T-helper 2 cell treated with Interferon-gamma antibody and Interleukin-4, amounts not matched to agents 5 μg/mL and 100 μg/mL, for 36 hours (primary cell): ENCODE measurements around the gene SEBOX.

Experiments
- DNase-seq: peaks from one replicate; pipeline ENCODE4 v3.0.0; 2021; ENCODE audit warnings: low spot score
- H3K27ac Mint-ChIP-seq: one replicate; pipeline ENCODE4 v1.8.0; 2021; ENCODE audit warnings: mild to moderate bottlenecking, mixed read lengths
- H3K27me3 Mint-ChIP-seq: one replicate; pipeline ENCODE4 v1.8.0; 2021; ENCODE audit warnings: low read depth, mixed read lengths
- H3K36me3 Mint-ChIP-seq: one replicate; pipeline ENCODE4 v1.8.0; 2021; ENCODE audit warnings: low read depth, mixed read lengths
- H3K4me1 Mint-ChIP-seq: one replicate; pipeline ENCODE4 v1.8.0; 2021; ENCODE audit warnings: low read depth, mixed read lengths
- H3K4me3 Mint-ChIP-seq: one replicate; pipeline ENCODE4 v1.8.0; 2022; ENCODE audit warnings: mild to moderate bottlenecking, moderate library complexity, mixed read lengths
- H3K9me3 Mint-ChIP-seq: one replicate; pipeline ENCODE4 v1.8.0; 2021; ENCODE audit warnings: mixed read lengths

SEBOX gene

DNA sequence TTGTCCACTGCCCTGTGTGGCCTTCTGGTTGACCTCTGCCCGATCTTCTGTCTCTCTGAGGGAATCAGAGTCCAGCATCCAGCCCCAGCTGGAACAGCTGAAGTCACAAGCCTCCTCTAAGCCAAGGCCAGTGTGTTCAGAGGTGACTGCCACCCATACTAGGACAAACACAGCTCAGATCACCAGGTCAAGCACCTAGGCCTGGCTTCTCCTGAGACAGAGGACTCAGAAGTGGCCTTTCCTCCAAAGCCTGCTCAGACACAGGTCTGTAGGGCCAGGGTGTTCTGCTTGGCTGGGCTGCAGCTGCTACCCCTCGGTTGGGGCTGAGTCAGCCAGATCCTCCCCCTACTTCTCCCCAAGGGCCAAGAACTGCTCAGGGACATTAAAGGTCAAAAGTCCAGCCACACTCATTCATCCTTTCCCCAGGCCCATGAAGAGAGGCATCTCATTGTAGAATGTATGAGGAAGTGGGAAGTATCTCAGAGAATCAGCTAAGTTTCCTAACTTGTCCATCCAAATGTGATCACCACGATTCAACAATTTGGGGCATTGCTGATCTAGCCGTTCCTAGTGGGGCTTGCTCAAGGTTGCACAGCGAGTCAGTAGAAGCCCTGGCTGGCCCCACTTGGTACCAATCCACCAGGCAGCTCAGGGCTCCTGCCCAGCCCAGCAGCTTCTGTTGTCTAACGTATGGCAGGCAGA is 33.4 kb upstream of the SEBOX start:
- no peaks in the 10 kb centered on the region for H3K9me3 Mint-ChIP-seq
- no peaks in the 10 kb centered on the region for H3K27me3 Mint-ChIP-seq
- DNase-seq = no peak
- peak overlapping the region; percentile 45 for H3K27ac Mint-ChIP-seq
- peaks cover 4% of the 10 kb centered on the region for H3K36me3 Mint-ChIP-seq
- no peak overlapping the region for H3K4me3 Mint-ChIP-seq
- no peaks in the 10 kb centered on the region for H3K4me1 Mint-ChIP-seq

DNA sequence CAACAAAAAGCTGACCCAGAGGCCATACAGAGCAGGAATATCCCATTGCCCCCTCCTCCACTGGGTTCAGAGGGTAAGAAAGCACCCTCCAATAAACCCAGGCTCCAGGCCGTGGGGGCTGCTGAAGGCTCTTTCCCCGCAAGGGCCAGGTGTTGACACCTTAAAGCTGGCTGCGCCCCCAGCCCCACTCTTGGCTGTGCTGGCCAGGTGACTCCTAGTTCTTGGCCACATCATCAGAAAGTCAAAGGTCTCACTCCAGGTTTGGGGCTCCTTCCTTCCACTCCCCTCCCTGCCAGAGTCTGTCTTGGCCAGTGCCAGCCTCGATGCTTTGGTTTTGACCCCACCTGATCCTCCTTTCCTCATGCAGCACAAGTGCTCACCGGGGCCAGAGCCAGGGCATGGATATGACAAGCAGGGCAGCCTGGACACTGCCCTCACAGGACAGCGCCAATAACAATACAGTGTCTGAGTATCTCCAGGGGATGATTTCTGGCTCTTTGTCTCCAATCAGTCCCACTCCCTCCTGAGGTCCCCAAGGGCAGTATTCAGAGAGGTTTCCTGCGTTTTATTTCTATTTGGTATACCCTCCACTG is 32.8 kb upstream of the SEBOX start:
- H3K9me3 Mint-ChIP-seq = no peaks in the 10 kb centered on the region
- H3K4me3 Mint-ChIP-seq = no peak overlapping the region
- no peaks in the 10 kb centered on the region for H3K27me3 Mint-ChIP-seq
- no peaks in the 10 kb centered on the region for H3K4me1 Mint-ChIP-seq
- peaks cover 4% of the 10 kb centered on the region for H3K36me3 Mint-ChIP-seq
- DNase-seq = no peak
- H3K27ac Mint-ChIP-seq = peak overlapping the region; percentile 45

DNA sequence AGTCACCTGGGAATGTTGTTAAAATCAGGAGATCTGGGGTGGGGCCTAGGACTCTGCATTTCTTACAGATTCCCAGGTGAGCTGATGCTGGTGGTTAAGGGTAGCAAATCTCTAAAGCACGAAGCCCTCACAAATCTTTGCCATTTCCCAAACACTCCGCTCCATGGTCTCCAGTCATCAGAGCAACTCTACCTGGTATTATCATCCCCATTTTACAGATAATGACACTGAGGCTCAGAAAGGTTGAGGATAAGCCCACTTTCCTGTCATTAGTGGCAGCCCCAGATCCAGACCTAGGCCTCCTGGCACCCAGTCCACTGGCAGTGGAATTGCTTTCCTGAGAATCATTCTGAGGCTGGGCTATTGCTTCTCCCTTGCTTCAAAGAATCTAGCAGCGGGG is 32.3 kb upstream of the SEBOX start:
- Mint-ChIP-seq H3K9me3 (no peaks in the 10 kb centered on the region), H3K4me3 (no peak overlapping the region), H3K36me3 (peaks cover 4% of the 10 kb centered on the region), H3K27me3 (no peaks in the 10 kb centered on the region), H3K4me1 (no peaks in the 10 kb centered on the region), H3K27ac (no peak overlapping the region)
- no peak for DNase-seq

GRCh38 chr17:28396635-28397239 is 31.7 kb upstream of the SEBOX start:
- no peaks in the 10 kb centered on the region for H3K9me3 Mint-ChIP-seq
- no peak for DNase-seq
- no peaks in the 10 kb centered on the region for H3K4me1 Mint-ChIP-seq
- peaks cover 4% of the 10 kb centered on the region for H3K36me3 Mint-ChIP-seq
- H3K27ac Mint-ChIP-seq = no peak overlapping the region
- no peak overlapping the region for H3K4me3 Mint-ChIP-seq
- no peaks in the 10 kb centered on the region for H3K27me3 Mint-ChIP-seq

DNA sequence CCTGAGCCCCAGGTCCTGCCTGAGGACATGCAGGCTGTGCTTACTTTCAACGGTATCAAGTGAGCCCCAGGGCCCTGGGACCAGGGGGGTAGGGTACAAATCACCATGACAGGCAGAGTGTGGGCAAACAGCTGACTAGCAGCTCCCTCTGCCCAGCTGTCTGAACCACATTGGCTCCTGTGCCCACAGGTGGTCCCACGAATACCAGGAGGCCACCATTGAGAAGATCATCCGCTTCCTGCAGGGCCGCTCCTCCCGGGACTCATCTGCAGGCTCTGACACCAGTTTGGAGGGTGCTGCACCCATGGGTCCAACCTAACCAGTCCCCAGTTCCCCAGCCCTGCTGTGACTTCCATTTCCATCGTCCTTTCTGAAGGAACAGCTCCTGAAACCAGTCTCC is 31.0 kb upstream of the SEBOX start:
- H3K9me3 Mint-ChIP-seq = no peaks in the 10 kb centered on the region
- no peak overlapping the region for H3K4me3 Mint-ChIP-seq
- no peak for DNase-seq
- peaks cover 7% of the 10 kb centered on the region for H3K36me3 Mint-ChIP-seq
- no peak overlapping the region for H3K27ac Mint-ChIP-seq
- H3K27me3 Mint-ChIP-seq = no peaks in the 10 kb centered on the region
- H3K4me1 Mint-ChIP-seq = no peaks in the 10 kb centered on the region

DNA sequence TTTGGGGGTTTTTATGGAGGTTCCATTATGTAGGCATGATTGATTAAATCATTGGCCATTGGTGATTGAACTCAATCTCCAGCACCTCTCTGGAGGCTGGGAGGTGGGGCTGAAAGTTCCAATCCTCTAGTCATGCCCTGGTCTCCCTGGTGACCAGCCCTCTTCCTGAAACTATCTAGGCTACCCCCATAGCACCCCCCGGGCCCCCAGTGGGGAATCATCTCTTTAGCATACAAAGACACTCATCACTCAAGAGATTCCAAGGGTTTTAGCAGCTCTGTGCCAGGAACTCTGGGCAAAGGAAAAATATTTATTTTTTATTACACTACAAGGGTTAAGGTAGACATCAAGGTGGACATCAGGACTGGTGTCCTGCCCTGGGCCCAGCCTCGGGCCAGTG is 30.4 kb upstream of the SEBOX start:
- peaks cover 8% of the 10 kb centered on the region for H3K36me3 Mint-ChIP-seq
- no peaks in the 10 kb centered on the region for H3K9me3 Mint-ChIP-seq
- no peak overlapping the region for H3K4me3 Mint-ChIP-seq

GRCh38 chr17:28394337-28395116 is 29.5 kb upstream of the SEBOX start:
- no peaks in the 10 kb centered on the region for H3K9me3 Mint-ChIP-seq
- no peaks in the 10 kb centered on the region for H3K27me3 Mint-ChIP-seq
- DNase-seq = no peak
- H3K4me3 Mint-ChIP-seq = no peak overlapping the region
- no peak overlapping the region for H3K27ac Mint-ChIP-seq
- H3K36me3 Mint-ChIP-seq = peaks cover 16% of the 10 kb centered on the region
- no peaks in the 10 kb centered on the region for H3K4me1 Mint-ChIP-seq

More for the DNA sequence above, 30.4 kb upstream of the SEBOX start:
- Mint-ChIP-seq H3K27ac (no peak overlapping the region), H3K4me1 (no peaks in the 10 kb centered on the region), H3K27me3 (no peaks in the 10 kb centered on the region)
- DNase-seq = no peak

DNA sequence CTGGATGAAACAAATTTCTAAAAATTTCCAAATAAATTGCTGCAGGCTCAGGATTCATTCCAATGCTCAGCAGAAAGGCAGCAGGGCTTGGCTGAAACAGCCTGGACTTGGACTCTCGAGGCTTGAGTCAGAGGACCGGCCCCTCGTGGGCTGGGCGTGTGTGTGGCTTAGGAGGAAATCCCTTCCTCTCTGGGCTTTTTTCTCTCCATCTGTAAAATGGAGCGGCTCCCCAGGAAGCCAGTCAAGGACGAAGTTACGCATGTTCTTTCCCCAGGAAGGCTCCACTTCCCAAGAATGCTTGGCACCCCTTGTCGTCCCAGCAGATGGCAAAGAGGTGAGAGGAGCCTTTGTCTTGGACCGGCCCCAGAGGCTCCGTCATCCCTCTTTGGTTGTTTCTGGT is 27.5 kb upstream of the SEBOX start:
- DNase-seq = no peak
- H3K9me3 Mint-ChIP-seq = no peaks in the 10 kb centered on the region
- H3K27ac Mint-ChIP-seq = no peak overlapping the region
- no peak overlapping the region for H3K4me3 Mint-ChIP-seq
- no peaks in the 10 kb centered on the region for H3K27me3 Mint-ChIP-seq
- peaks cover 2% of the 10 kb centered on the region for H3K4me1 Mint-ChIP-seq
- peaks cover 27% of the 10 kb centered on the region for H3K36me3 Mint-ChIP-seq

DNA sequence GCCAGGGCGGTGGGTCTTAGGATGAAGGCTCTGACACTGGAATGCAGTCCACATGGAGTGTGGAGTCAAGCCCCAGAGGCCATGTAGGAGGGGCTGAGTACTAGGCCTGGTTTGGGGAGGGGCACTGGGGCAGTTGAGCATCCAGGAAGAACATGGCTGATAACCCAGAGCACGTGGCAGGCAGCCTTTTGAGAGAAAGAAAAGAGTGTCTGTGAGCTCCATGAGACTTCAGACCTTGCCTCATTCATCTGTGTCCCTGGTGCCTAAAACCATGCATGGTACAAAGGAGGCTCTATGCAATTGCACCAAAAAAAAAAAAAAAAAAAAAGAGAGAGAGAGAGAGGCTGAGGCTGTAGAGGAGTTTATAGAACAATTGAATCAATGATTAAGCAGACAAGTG is 26.4 kb upstream of the SEBOX start:
- H3K27ac Mint-ChIP-seq = no peak overlapping the region

DNA sequence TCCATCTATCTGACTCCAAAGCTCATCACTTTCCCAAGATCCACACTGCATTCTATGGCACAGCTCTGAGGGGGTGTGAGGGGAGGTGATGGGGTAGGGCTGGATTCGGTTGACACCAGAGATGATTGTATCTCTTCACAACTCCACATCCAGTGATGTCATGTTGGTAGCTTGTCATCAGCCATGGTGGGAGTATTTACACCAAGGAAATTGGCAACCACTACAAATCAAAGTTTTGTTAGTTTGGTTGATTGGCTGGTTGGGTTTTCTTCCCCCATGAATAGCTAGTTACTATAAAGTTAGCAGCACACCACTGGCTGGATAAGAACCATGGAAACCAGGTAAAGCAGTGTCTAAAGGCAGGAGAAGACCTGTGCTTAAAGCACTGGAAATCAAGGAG is 26.0 kb upstream of the SEBOX start:
- H3K27ac Mint-ChIP-seq = no peak overlapping the region
- peaks cover 27% of the 10 kb centered on the region for H3K36me3 Mint-ChIP-seq
- peaks cover 2% of the 10 kb centered on the region for H3K4me1 Mint-ChIP-seq
- H3K27me3 Mint-ChIP-seq = no peaks in the 10 kb centered on the region
- no peak overlapping the region for H3K4me3 Mint-ChIP-seq
- no peak for DNase-seq
- H3K9me3 Mint-ChIP-seq = no peaks in the 10 kb centered on the region

More for the DNA sequence above, 26.4 kb upstream of the SEBOX start:
- Mint-ChIP-seq H3K4me3 (no peak overlapping the region), H3K4me1 (peaks cover 2% of the 10 kb centered on the region), H3K27me3 (no peaks in the 10 kb centered on the region), H3K36me3 (peaks cover 27% of the 10 kb centered on the region), H3K9me3 (no peaks in the 10 kb centered on the region)
- no peak for DNase-seq

- DNase-seq = no peak
- H3K9me3 Mint-ChIP-seq = no peaks in the 10 kb centered on the region
- peaks cover 2% of the 10 kb centered on the region for H3K4me1 Mint-ChIP-seq
- H3K27ac Mint-ChIP-seq = no peak overlapping the region
- no peaks in the 10 kb centered on the region for H3K27me3 Mint-ChIP-seq
- peaks cover 27% of the 10 kb centered on the region for H3K36me3 Mint-ChIP-seq
- no peak overlapping the region for H3K4me3 Mint-ChIP-seq
Observed at GRCh38 chr17:28390563-28390962, 25.6 kb upstream of the SEBOX start.

DNA sequence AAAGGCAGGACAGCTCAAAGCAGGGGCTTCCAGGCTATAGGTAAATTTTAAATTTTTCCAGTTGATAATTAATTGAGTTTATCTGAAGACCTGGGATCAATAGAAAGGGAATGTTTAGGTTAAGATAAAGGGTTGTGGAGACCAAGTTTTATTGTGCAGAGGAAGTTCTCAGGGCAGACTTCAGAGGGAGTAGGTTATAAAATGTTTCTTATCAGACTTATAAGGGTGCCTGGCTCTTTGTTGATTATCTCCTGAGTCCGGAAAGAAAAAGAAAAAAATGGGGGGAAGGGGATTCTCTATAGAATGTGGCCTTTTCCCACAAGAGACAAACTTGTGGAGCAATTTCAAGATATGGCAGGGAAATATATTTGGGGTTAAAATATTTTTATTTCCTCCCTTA is 25.1 kb upstream of the SEBOX start:
- Mint-ChIP-seq H3K4me3 (no peak overlapping the region), H3K9me3 (no peaks in the 10 kb centered on the region), H3K4me1 (peaks cover 6% of the 10 kb centered on the region), H3K27ac (no peak overlapping the region), H3K36me3 (peaks cover 27% of the 10 kb centered on the region), H3K27me3 (no peaks in the 10 kb centered on the region)
- no peak for DNase-seq

- no peak for DNase-seq
- Mint-ChIP-seq H3K27me3 (no peaks in the 10 kb centered on the region), H3K4me1 (peaks cover 13% of the 10 kb centered on the region), H3K9me3 (no peaks in the 10 kb centered on the region), H3K4me3 (no peak overlapping the region), H3K36me3 (peaks cover 26% of the 10 kb centered on the region), H3K27ac (no peak overlapping the region)
Observed at GRCh38 chr17:28388106-28388505, 23.1 kb upstream of the SEBOX start.

GRCh38 chr17:28386391-28386790 is 21.4 kb upstream of the SEBOX start:
- H3K36me3 Mint-ChIP-seq = peaks cover 26% of the 10 kb centered on the region
- H3K4me1 Mint-ChIP-seq = peaks cover 15% of the 10 kb centered on the region
- H3K27ac Mint-ChIP-seq = no peak overlapping the region
- H3K9me3 Mint-ChIP-seq = no peaks in the 10 kb centered on the region
- no peak for DNase-seq
- H3K4me3 Mint-ChIP-seq = no peak overlapping the region
- H3K27me3 Mint-ChIP-seq = peaks cover 2% of the 10 kb centered on the region
